SK-N-SH treated with all-trans-retinoic acid at 6 μM for 48 hours (cell line): ENCODE data around the gene FDPS.

Experiments
- ISL1 ChIP-seq: fragments of 250-450 bp; sonication (Bioruptor Pico); IDR thresholded peaks from 2 replicates; pipeline ENCODE4 v2.1.2; 2022; ENCODE audit warnings: mild to moderate bottlenecking, moderate library complexity
- OSR1 ChIP-seq: fragments of 250-450 bp; sonication (Bioruptor Pico); IDR thresholded peaks from 2 replicates; pipeline ENCODE4 v1.8.0; 2022; ENCODE audit warnings: moderate library complexity, mild to moderate bottlenecking, inconsistent platforms
- SNAI2 ChIP-seq: fragments of 250-450 bp; sonication (Bioruptor Pico); IDR thresholded peaks from 2 replicates; pipeline ENCODE4 v1.5.0; 2020; ENCODE audit warnings: mild to moderate bottlenecking, moderate library complexity
- ZFP3 ChIP-seq: fragments of 250-450 bp; sonication (Bioruptor Pico); IDR thresholded peaks from 2 replicates; pipeline ENCODE4 v1.5.0; 2020; ENCODE audit warnings: mild to moderate bottlenecking, moderate library complexity
- ZNF565 ChIP-seq: fragments of 450-650 bp; formaldehyde crosslinking; conservative IDR thresholded peaks from 2 replicates; pipeline ENCODE4 v1.5.0; 2020; ENCODE audit warnings: low read depth, mild to moderate bottlenecking, moderate library complexity
- ZNF8 ChIP-seq: fragments of 450-650 bp; formaldehyde crosslinking; IDR thresholded peaks from 2 replicates; pipeline ENCODE4 v1.5.0; 2020; ENCODE audit warnings: mild to moderate bottlenecking, moderate library complexity
- TF ChIP-seq, protein P1 (sequence below): fragments of 250-450 bp; sonication (Bioruptor Pico); IDR thresholded peaks from 2 replicates; pipeline ENCODE4 v1.8.0; 2020; ENCODE audit warnings: mild to moderate bottlenecking, moderate library complexity, borderline replicate concordance
- TF ChIP-seq, protein P2 (sequence below): fragments of 250-450 bp; sonication (Bioruptor Pico); IDR thresholded peaks from 2 replicates; pipeline ENCODE4 v1.5.1; 2020; ENCODE audit warnings: low read depth, mild to moderate bottlenecking, moderate library complexity
- TF ChIP-seq, protein P3 (sequence below): fragments of 250-450 bp; sonication (Bioruptor Pico); IDR thresholded peaks from 2 replicates; pipeline ENCODE4 v1.5.1; 2021; ENCODE audit warnings: mild to moderate bottlenecking, moderate library complexity
- TF ChIP-seq, protein P4 (sequence below): fragments of 250-450 bp; sonication (Bioruptor Pico); IDR thresholded peaks from 2 replicates; pipeline ENCODE4 v1.8.0; 2021; ENCODE audit warnings: low read depth, mild to moderate bottlenecking, moderate library complexity, borderline replicate concordance

DNA sequence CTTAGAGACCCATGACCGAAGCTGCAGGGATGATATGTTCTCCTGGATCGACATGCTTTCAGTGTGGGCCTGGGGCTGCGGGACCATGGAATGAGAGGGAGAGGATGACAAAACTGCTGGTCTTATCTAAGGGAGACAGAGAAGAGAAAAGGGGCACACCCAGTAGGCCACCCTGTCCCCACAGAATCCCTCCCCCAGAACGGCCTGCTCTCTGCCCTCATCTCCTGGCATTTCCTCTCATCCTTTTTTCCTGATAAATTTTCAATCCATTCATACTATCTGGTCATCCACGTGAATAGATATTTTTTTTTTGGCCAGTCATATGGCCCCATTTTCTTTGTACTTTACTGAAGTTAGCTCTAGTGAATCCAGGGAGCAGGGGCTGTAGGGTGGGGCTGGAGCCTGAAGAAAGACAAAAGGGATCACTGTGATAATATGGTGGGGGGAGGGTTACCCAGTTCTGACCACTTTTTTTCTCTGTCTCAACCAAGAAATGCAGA is 7.3 kb upstream of the FDPS start, which contains the start of gene PKLR:
- no peak for TF ChIP-seq ZFP3 (CRISPR knock-in tag)
- TF ChIP-seq, protein P1, sequence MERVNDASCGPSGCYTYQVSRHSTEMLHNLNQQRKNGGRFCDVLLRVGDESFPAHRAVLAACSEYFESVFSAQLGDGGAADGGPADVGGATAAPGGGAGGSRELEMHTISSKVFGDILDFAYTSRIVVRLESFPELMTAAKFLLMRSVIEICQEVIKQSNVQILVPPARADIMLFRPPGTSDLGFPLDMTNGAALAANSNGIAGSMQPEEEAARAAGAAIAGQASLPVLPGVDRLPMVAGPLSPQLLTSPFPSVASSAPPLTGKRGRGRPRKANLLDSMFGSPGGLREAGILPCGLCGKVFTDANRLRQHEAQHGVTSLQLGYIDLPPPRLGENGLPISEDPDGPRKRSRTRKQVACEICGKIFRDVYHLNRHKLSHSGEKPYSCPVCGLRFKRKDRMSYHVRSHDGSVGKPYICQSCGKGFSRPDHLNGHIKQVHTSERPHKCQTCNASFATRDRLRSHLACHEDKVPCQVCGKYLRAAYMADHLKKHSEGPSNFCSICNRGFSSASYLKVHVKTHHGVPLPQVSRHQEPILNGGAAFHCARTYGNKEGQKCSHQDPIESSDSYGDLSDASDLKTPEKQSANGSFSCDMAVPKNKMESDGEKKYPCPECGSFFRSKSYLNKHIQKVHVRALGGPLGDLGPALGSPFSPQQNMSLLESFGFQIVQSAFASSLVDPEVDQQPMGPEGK (CRISPR knock-in tag): no peak
- no peak for TF ChIP-seq ISL1 (CRISPR knock-in tag)
- TF ChIP-seq ZNF565: no peak
- TF ChIP-seq SNAI2 (CRISPR knock-in tag): no peak
- TF ChIP-seq ZNF8 (CRISPR knock-in tag): no peak
- TF ChIP-seq, protein P2, sequence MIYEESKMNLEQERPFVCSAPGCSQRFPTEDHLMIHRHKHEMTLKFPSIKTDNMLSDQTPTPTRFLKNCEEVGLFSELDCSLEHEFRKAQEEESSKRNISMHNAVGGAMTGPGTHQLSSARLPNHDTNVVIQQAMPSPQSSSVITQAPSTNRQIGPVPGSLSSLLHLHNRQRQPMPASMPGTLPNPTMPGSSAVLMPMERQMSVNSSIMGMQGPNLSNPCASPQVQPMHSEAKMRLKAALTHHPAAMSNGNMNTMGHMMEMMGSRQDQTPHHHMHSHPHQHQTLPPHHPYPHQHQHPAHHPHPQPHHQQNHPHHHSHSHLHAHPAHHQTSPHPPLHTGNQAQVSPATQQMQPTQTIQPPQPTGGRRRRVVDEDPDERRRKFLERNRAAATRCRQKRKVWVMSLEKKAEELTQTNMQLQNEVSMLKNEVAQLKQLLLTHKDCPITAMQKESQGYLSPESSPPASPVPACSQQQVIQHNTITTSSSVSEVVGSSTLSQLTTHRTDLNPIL (CRISPR knock-in tag): no peak
- TF ChIP-seq, protein P3, sequence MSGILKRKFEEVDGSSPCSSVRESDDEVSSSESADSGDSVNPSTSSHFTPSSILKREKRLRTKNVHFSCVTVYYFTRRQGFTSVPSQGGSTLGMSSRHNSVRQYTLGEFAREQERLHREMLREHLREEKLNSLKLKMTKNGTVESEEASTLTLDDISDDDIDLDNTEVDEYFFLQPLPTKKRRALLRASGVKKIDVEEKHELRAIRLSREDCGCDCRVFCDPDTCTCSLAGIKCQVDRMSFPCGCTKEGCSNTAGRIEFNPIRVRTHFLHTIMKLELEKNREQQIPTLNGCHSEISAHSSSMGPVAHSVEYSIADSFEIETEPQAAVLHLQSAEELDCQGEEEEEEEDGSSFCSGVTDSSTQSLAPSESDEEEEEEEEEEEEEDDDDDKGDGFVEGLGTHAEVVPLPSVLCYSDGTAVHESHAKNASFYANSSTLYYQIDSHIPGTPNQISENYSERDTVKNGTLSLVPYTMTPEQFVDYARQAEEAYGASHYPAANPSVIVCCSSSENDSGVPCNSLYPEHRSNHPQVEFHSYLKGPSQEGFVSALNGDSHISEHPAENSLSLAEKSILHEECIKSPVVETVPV (CRISPR knock-in tag): no peak
- TF ChIP-seq, protein P4, sequence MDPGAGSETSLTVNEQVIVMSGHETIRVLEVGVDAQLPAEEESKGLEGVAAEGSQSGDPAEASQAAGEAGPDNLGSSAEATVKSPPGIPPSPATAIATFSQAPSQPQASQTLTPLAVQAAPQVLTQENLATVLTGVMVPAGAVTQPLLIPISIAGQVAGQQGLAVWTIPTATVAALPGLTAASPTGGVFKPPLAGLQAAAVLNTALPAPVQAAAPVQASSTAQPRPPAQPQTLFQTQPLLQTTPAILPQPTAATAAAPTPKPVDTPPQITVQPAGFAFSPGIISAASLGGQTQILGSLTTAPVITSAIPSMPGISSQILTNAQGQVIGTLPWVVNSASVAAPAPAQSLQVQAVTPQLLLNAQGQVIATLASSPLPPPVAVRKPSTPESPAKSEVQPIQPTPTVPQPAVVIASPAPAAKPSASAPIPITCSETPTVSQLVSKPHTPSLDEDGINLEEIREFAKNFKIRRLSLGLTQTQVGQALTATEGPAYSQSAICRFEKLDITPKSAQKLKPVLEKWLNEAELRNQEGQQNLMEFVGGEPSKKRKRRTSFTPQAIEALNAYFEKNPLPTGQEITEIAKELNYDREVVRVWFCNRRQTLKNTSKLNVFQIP (CRISPR knock-in tag): no peak
- TF ChIP-seq OSR1 (CRISPR knock-in tag): no peak
